Muscle of back (tissue), 11 donors: ENCODE data around the gene KIF2C. TPM values are rescaled to one million over a fixed set of nuclear protein-coding genes. Genes with fewer than 3 reads are reported as not detected.
A peak's percentile ranks its signal among the peaks of the same experiment; 100 is the strongest.

Experiments used
- DNase-seq, 3 donors: peaks; one replicate each; pipeline versions ENCODE4 v3.0.0 to v3.0.0-alpha.2; 2013
- polyA plus RNA-seq, 10 donors: library from polyadenylated mRNA; unstranded; fragments of 120-200 nt; gene quantifications; one replicate each; pipeline ENCODE4 v1.2.1, GENCODE V29; 2013; ENCODE audit not compliant: insufficient read length in 10 of 10

Gene KIF2C
- polyA plus RNA-seq, 10 donors, result 8.2 to 19.1 (median 11.4) TPM

DNA sequence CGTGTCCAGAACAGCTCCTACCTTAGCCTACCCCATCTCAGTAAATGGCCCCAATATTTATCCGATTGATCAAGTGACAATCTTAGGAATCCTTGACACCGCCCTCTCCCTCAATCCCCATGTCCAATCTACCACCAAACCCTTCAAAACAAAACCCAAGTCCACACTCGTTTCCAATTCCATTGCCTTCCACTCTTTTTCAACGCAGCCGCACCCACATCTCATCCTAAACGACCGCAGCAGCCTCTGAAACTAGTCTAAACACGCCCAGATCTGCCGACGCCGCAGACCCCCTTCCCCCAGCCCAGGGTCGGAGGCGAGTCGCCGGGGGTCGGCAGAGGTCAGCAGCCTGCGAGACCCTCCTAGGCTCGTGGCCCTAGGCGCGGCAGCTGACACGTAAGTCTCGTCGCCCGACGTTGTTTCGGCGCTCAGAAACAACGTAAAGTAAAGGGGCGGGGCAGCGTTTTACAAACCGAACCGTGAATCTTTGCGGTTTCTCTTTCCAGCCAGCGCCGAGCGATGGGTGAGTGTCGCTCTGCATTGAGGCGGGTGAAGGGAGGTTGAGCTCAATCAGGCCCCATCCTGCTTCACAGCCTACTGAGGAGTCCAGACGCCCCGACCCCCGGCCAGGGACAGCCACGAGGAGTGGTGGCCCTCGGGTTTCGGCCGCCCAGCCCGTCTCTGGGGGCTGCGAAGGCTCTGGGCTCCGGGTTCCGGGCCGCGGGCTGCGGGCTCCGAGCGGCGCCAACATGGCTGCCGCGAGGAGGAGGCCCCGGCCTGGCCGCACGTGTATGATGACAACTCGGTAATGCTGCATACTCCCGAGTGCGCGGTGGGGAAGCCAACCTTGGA lies 35.7 kb downstream of the KIF2C start, which contains the start of gene RPS8:
RPS8 (plus strand) TSS at position 463 of the 852 bp plus-strand sequence; CDS start at position 520, 57 bp downstream.
- DNase-seq, result peak; percentile 96 to 99 (median 97)

DNA sequence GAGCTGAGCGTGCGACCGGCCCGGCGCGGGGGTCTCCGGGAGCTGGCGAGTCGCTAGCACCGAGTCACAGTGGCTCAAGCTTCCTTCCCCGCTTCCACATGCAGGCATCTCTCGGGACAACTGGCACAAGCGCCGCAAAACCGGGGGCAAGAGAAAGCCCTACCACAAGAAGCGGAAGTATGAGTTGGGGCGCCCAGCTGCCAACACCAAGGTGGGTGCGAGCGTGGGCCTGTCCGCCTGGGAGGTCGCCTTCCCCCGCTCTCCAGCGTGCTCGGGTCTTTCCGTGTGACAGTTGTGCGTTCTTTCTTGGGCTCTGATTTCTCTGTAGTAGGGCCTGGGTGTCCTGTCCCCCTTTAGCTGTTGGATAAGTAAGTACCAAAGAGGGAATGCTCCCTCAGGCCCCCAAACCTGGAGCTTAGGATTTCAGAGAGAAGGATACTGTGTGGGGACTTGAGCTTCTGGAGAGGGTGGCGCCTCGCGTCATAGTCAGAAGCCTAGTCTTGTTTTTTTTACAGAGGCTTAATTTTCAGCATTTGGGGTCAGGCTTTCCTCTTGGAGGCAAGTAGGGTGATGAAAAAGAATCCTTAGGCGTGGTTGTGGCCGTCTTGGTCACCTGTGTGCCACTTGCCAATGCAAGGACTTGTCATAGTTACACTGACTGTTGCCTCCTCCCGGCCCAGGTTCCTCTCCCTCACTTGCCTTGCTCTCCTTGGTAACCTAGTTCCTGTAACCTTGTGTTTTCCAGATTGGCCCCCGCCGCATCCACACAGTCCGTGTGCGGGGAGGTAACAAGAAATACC lies 36.5 kb downstream of the KIF2C start:
- DNase-seq, result peak in 1 of 3 donors; percentile 36

GRCh38 chr1:44776730-44777068 lies 37.1 kb downstream of the KIF2C start:
- no peak for DNase-seq

DNA sequence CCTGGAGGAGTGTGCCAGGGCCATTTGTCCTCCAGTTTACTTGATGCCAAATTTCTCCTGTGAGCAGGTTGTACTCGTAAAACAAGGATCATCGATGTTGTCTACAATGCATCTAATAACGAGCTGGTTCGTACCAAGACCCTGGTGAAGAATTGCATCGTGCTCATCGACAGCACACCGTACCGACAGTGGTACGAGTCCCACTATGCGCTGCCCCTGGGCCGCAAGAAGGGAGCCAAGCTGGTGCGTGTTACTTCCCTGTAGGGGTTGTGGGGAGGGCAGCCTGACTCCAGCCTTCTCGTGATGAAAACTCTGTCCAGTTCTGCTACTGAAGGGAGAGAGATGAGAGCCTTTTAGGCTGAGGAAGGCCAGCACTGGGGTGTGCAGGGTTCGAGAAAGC lies 37.9 kb downstream of the KIF2C start:
- DNase-seq, result no peak

- no peak for DNase-seq
Observed at GRCh38 chr1:44777969-44778635, 38.5 kb downstream of the KIF2C start.

- DNase-seq, result no peak
Observed at GRCh38 chr1:44778705-44779576, 39.3 kb downstream of the KIF2C start.

- no peak for DNase-seq
Observed at GRCh38 chr1:44780583-44781121, 41.0 kb downstream of the KIF2C start.

GRCh38 chr1:44783697-44784093 lies 44.1 kb downstream of the KIF2C start:
- no peak for DNase-seq

- DNase-seq, result peak in 1 of 3 donors; percentile 79
Observed at GRCh38 chr1:44784094-44785028, 44.7 kb downstream of the KIF2C start.

GRCh38 chr1:44785029-44785380 lies 45.4 kb downstream of the KIF2C start:
- no peak for DNase-seq

- DNase-seq, result no peak
Observed at GRCh38 chr1:44785501-44786137, 46.0 kb downstream of the KIF2C start.

- DNase-seq, result peak in 1 of 3 donors; percentile 90
Observed at GRCh38 chr1:44786138-44786840, 46.7 kb downstream of the KIF2C start.

DNA sequence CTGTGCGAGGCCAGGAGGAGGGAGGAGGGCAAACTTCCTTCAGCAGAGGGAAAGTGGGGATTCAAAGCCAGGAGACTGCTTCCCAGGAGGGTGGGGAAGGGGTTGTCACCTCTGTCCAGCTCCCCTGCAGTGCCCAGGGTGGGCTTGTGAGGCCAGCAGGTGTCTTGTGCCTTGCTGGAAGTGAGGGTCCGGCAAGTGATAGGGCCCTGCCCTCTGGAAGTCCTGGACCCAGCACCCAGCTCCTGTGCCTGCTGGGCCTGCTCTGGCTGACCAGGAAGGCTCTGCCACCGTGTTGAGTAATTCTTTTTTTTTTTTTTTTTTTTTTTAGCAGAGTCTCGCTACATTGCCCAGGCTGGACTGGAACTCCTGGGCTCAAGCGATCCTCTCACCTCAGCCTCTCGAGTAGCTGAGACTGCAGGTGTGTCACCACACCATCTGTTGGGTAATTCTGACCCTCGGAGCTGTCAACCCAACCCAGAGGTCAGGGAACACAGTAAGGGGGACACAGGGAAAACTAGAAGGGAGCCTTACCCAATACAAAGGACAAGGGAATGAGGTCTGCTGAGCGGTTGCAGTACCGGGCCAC lies 47.3 kb downstream of the KIF2C start:
- DNase-seq, result no peak

- DNase-seq, result no peak
Observed at GRCh38 chr1:44787506-44787905, 47.9 kb downstream of the KIF2C start.

DNA sequence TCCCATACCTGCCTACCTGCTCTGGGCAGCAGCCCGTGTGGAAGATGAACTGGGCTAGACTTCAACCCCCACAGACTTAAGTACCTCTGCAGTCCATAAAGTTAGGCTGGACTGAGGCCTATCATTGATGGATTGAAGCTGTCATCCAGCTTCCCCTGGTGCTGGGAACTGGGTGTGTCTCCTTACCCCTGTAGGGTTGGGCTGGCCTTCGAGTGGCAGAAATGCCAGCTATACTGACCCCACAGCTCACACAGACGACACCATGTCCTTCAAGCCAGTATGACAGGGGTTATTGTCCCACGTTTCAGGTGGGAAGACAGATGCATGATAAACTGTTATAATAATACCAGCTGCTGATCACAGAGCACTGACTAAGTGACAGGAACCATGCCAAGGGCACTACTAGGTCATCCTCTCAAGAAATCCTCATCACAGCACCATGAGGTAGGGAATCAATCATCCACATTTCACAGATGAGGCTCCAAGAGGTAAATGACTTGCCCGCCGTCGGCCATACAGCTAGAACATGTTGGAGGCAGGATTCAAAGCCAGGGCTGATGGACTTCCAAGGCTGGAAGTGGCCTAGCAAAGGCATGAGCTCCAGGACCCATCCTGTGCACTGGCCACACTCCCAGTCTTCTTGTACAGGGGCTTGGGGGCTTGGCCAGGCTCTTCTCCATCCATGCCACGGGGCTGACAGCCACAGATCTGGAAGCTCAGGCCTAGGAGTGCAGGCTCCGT lies 48.7 kb downstream of the KIF2C start, which contains the start of gene BEST4:
BEST4 (minus strand) TSS at position 51 of the 741 bp plus-strand sequence. CDS start 465 bp downstream, outside the sequence.
- DNase-seq, result no peak

GRCh38 chr1:44790968-44791801 lies 51.5 kb downstream of the KIF2C start:
- peak in 1 of 3 donors; percentile 48 for DNase-seq
